ENCODE results near the gene SKP2. TPM values are rescaled to one million over a fixed set of nuclear protein-coding genes. Genes with fewer than 3 reads are reported as not detected.

Gene SKP2
- polyA plus RNA-seq, 1 donor from 2014 or later = 26.0 TPM

DNA sequence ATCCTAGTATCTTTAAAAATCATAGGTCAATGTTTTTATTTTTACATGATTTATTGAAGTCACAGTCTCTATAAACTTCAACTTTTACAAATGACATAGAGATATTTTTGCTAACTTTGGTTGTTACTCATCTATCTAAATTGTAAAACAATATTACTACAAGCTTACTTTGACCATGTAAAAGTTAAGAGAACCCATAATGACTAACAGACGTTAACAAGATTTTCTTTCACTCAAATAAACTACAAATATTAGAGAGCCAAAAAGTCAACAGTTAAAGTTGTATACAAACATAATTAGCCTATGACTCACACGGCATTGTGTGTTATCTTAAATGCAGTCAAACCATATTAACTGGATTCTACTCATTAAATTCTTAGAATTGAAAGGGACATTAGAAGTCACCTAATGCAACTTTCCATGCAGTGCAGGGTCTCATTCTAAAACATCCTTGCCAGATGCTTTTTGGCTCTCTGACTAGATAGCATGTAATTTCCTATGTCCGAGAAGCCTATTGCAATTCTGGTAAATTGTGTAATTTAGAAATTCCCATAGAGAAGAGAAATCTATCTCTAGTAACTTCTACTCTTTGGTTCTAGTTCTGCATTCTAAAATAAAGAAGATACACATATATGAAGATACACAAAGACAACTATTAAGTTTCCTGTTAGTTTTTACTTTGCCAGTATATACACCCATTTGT lies 43.0 kb upstream of the SKP2 start:
- Histone ChIP-seq H3K27ac (ENCODE audit: low read length) (no peak overlapping the region), H3K4me3 (ENCODE audit: low read length) (no peak overlapping the region), H3F3A (ENCODE audit: insufficient read depth, low read length, poor library complexity, severe bottlenecking) (no peaks in the 10 kb centered on the region), H4K20me1 (ENCODE audit: insufficient read depth) (no peaks in the 10 kb centered on the region), H2AFZ (ENCODE audit: low read depth, low read length) (no peak overlapping the region), H3K9me2 (ENCODE audit: insufficient read depth, low read length) (no peaks in the 10 kb centered on the region), H3K36me3 (ENCODE audit: insufficient read depth, low read length) (peaks cover 20% of the 10 kb centered on the region), H3K79me2 (replicated peaks; ENCODE audit: insufficient read depth, low read length) (no peaks in the 10 kb centered on the region), H3K27me3 (ENCODE audit: insufficient read depth, low read depth, low read length) (no peaks in the 10 kb centered on the region), H3K9me3 (ENCODE audit: low read length) (no peaks in the 10 kb centered on the region), H3K4me2 (ENCODE audit: low read length) (no peak overlapping the region), H3K9ac (ENCODE audit: low read length) (no peak overlapping the region)
- no peak for TF ChIP-seq POLR2AphosphoS5 (IDR thresholded peaks at IDR 0.05)
- TF ChIP-seq SMC3 (conservative IDR thresholded peaks at IDR 0.05; ENCODE audit: poor library complexity) = no peak
- TF ChIP-seq TAF1 (IDR thresholded peaks at IDR 0.05; ENCODE audit: low read depth) = no peak
- no peak for TF ChIP-seq EP300 (conservative IDR thresholded peaks at IDR 0.05; ENCODE audit: poor library complexity, severe bottlenecking)
- TF ChIP-seq, protein P1, sequence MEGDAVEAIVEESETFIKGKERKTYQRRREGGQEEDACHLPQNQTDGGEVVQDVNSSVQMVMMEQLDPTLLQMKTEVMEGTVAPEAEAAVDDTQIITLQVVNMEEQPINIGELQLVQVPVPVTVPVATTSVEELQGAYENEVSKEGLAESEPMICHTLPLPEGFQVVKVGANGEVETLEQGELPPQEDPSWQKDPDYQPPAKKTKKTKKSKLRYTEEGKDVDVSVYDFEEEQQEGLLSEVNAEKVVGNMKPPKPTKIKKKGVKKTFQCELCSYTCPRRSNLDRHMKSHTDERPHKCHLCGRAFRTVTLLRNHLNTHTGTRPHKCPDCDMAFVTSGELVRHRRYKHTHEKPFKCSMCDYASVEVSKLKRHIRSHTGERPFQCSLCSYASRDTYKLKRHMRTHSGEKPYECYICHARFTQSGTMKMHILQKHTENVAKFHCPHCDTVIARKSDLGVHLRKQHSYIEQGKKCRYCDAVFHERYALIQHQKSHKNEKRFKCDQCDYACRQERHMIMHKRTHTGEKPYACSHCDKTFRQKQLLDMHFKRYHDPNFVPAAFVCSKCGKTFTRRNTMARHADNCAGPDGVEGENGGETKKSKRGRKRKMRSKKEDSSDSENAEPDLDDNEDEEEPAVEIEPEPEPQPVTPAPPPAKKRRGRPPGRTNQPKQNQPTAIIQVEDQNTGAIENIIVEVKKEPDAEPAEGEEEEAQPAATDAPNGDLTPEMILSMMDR (IDR thresholded peaks at IDR 0.05; ENCODE audit: poor library complexity, severe bottlenecking) = no peak
- TF ChIP-seq RAD21 (conservative IDR thresholded peaks at IDR 0.05) = no peak
- TF ChIP-seq EZH2 (IDR thresholded peaks at IDR 0.05; ENCODE audit: borderline replicate concordance, insufficient read depth, low read length, poor library complexity, severe bottlenecking) = no peak
- no peak for TF ChIP-seq MXI1 (conservative IDR thresholded peaks at IDR 0.05; ENCODE audit: poor library complexity, severe bottlenecking)
- TF ChIP-seq, protein P2, sequence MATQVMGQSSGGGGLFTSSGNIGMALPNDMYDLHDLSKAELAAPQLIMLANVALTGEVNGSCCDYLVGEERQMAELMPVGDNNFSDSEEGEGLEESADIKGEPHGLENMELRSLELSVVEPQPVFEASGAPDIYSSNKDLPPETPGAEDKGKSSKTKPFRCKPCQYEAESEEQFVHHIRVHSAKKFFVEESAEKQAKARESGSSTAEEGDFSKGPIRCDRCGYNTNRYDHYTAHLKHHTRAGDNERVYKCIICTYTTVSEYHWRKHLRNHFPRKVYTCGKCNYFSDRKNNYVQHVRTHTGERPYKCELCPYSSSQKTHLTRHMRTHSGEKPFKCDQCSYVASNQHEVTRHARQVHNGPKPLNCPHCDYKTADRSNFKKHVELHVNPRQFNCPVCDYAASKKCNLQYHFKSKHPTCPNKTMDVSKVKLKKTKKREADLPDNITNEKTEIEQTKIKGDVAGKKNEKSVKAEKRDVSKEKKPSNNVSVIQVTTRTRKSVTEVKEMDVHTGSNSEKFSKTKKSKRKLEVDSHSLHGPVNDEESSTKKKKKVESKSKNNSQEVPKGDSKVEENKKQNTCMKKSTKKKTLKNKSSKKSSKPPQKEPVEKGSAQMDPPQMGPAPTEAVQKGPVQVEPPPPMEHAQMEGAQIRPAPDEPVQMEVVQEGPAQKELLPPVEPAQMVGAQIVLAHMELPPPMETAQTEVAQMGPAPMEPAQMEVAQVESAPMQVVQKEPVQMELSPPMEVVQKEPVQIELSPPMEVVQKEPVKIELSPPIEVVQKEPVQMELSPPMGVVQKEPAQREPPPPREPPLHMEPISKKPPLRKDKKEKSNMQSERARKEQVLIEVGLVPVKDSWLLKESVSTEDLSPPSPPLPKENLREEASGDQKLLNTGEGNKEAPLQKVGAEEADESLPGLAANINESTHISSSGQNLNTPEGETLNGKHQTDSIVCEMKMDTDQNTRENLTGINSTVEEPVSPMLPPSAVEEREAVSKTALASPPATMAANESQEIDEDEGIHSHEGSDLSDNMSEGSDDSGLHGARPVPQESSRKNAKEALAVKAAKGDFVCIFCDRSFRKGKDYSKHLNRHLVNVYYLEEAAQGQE (IDR thresholded peaks at IDR 0.05; ENCODE audit: borderline replicate concordance) = no peak

DNA sequence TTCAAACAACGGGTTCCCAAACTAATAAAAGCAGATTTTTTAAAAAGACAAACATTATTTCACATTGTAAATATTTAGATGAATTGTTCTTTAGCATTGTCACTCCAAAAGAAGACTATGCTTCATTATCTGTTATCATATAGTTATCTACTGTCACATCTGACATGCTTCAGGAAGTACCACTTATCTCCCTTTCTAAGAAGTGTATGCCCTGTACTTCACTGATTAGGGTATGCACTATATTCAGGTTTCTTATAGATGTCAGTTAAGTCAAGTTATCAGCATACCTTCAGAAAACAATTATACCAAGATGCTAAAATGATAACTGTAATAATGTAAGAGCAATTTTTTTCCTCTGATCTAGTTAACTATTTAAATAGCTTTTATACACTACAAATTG lies 40.7 kb upstream of the SKP2 start:
- H3K79me2 ChIP-seq (replicated peaks; ENCODE audit: insufficient read depth, low read length) = no peaks in the 10 kb centered on the region
- no peaks in the 10 kb centered on the region for H3K27me3 ChIP-seq (ENCODE audit: insufficient read depth, low read depth, low read length)
- peaks cover 14% of the 10 kb centered on the region for H3K36me3 ChIP-seq (ENCODE audit: insufficient read depth, low read length)
- H3K9ac ChIP-seq (ENCODE audit: low read length) = no peak overlapping the region
- H3K4me3 ChIP-seq (ENCODE audit: low read length) = no peak overlapping the region
- no peak overlapping the region for H3K27ac ChIP-seq (ENCODE audit: low read length)
- no peak overlapping the region for H2AFZ ChIP-seq (ENCODE audit: low read depth, low read length)
- no peak for TF ChIP-seq POLR2AphosphoS5 (IDR thresholded peaks at IDR 0.05)
- no peak for TF ChIP-seq SMC3 (conservative IDR thresholded peaks at IDR 0.05; ENCODE audit: poor library complexity)
- TF ChIP-seq TAF1 (IDR thresholded peaks at IDR 0.05; ENCODE audit: low read depth) = no peak
- TF ChIP-seq EZH2 (IDR thresholded peaks at IDR 0.05; ENCODE audit: borderline replicate concordance, insufficient read depth, low read length, poor library complexity, severe bottlenecking) = no peak
- TF ChIP-seq MXI1 (conservative IDR thresholded peaks at IDR 0.05; ENCODE audit: poor library complexity, severe bottlenecking) = no peak
- TF ChIP-seq, protein P1 (IDR thresholded peaks at IDR 0.05; ENCODE audit: poor library complexity, severe bottlenecking) = no peak
- no peak for TF ChIP-seq EP300 (conservative IDR thresholded peaks at IDR 0.05; ENCODE audit: poor library complexity, severe bottlenecking)
- TF ChIP-seq, protein P2 (IDR thresholded peaks at IDR 0.05; ENCODE audit: borderline replicate concordance) = no peak
- no peak for TF ChIP-seq RAD21 (conservative IDR thresholded peaks at IDR 0.05)
- H3F3A ChIP-seq (ENCODE audit: insufficient read depth, low read length, poor library complexity, severe bottlenecking) = no peaks in the 10 kb centered on the region
- no peaks in the 10 kb centered on the region for H3K9me3 ChIP-seq (ENCODE audit: low read length)
- H4K20me1 ChIP-seq (ENCODE audit: insufficient read depth) = no peaks in the 10 kb centered on the region
- no peak overlapping the region for H3K4me2 ChIP-seq (ENCODE audit: low read length)
- H3K9me2 ChIP-seq (ENCODE audit: insufficient read depth, low read length) = no peaks in the 10 kb centered on the region

Data from neural cell (in vitro differentiated cells).